Measurements from ENCODE around the gene HPSE.
"Not testable (repeated sequence)": the region's sequence is repeated elsewhere in the genome, so short reads cannot be mapped to it uniquely, and the experiment has no call there.

The HPSE gene

DNA sequence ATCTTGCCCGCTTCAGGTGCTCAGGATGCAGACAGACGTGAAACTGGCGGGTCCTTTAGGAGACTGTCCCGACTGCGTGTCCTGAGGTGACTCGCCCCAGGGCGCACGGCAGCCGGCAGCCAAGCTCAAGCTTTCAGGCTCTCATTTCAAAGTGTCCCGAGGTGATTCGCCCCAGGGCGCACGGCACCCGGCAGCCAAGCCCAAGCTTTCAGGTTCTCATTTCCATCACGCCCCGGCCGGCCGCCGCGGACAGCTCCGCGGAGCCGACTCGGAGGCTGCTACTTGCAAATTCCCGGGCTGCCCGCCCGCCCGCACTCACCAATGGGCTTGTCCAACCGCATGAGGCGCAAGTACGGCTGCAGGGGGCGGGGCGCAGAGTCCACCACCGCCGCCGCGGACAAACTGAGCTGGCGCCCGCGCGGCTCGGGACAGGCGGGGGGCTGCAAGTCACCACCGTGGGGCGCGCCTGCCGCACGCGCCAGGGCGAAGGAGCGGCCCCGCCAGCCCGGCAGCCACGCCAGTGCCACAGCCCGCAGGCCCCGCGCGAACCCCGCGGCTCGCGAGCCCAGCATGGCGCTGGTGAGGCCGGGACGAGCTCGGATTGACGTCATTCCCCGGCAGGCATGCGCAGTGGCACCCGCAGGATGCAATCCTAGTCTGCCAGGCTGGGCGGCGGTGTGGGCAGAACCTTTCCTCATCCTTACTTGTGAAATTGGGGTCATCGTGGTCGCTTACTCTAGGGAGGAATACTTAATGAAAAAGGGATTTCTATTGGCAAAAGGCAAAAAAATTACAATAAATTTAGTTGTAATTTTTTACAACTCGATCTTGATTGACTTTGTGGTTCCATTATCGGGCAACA lies 50.2 kb downstream of the HPSE start, which contains the start of gene COQ2:
TSS of gene COQ2 (minus strand) at position 606 of the 862 bp plus-strand sequence. CDS start at position 572, 34 bp downstream.
- peak; percentile 82 to 84 for DNase-seq (ENCODE audit: low read depth in 2 of 2)

DNA sequence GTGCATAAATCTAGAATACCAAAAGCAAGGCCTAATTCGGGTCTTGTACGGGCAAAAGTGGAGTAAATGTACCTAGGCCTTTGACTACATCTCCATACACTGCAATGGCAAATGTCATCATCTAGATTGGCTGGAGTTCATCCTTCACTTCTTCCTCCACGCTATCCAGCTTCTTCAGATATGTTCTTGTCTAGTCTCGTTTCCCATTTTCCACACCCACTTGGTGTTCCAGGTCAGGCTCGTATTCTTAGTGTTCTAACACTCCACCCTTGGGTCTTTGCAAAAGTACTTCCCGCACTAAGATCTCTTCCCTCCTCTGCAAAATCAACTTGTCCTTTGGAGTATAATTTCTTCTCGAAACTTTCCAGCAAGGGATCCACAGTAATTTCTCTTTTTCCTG lies 51.5 kb downstream of the HPSE start:
- DNase-seq (ENCODE audit: low read depth in 2 of 2) = no peak

DNA sequence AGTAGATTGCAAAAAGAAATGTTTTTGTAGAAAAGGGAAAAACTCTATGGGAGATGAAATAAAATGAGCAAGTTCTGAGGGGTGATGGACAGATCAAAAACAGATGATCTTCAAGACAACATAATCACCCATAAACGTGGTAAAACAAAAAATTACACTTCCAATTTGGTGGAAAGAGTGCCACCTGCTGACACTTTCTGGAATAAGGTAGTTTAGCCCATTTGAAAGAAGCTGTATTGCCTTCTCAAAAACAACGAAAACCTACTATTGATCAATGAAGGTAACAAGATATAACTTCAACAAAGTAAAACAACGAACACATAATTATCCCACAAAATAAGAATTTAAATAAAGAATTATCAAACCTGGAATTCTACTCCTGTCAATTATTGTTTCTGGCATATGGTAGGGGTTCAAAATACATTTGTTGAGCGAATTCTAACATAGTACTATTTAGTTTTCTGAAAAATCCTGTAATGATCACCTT lies 52.6 kb downstream of the HPSE start:
- peak; percentile 54 for DNase-seq (ENCODE audit: low read depth in 2 of 2)

DNA sequence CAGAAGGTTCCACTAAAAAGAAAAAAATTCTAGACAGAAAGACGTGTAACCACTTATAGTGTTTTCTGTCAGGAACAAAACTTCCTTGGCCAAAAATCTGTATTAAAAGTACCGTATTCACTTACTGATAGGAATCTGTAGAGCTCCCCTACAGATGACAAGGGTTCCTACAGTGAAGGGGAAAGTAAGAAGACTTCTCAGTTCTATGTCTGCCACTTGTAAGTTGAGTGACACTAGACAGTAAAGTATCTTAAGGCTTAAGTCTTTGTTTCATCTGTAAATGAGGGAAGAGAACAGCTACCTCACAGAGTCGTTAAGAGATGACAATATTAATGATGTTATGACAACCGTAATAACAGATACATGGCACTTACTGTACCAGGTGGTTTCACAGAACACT lies 53.3 kb downstream of the HPSE start:
- DNase-seq (ENCODE audit: low read depth in 2 of 2) = no peak

DNA sequence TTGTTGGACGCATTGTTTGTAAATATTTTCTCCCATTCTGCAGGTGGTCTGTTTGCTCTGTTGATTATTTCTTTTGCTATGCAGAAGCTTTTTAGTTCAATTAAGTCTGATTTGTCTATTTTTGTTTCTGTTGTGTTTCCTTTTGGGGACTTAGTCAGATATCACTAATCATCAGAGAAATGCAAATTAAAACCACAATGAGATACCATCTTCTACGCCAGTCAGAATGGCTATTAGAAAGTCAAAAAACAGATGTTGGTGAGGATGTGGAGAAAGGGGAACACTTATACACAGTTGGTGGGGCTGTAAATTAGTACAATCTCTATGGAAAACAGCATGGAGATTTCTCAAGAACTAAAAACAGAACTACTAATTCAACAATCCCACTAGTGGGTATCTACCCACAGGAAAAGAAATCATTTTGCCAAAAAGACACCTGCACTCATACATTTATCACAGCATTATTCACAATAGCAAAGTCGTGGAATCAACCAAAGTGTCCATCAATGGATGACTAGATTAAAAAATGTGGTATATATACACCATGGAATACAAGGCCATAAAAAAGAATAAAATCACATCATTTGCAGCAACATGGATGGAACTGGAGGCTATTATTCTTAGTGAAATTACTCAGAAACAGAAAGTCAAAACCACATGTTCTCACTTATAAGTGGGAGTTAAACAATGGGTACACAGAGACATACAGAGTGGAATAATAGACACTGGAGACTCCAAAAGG lies 58.2 kb downstream of the HPSE start:
- DNase-seq (ENCODE audit: low read depth in 2 of 2) = no peak

DNA sequence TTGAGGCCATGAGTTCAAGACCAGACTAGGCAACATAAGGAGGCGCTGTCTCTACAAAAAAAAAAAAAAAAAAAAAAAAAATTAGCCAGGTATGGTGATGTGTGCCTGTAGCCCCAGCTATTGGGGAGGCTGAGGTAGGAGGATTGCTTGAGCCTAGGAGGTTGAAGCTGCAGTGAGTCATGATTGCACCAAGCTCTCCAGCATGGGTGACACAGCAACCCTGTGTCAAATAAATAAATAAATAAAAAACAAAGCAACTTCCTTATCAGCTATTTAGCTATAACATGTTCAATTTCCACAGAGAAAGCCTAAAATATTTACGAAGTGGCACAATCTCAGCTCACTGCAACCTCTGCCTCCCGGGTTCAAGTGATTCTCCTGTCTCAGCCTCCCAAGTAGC lies 60.7 kb downstream of the HPSE start:
- DNase-seq (ENCODE audit: low read depth in 2 of 2) = not testable (repeated sequence)

DNA sequence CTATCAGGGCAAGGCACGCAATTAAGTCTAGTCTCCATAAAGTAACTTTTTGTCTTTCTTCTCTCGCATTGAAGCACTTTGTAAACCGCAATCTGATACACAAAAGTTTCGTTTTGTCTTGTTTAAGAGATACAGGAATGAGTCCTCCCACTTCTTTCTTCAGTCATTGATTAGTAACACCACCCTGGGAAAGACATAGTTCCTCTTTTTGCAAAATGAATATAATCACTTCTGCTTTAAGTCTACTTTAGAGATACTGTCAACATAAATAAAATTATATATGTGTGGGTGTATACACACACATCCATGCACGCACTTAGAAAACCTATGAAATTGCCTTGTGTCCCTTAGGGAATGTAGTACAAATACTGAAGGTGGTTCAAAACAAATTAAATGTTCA lies 61.7 kb downstream of the HPSE start:
- DNase-seq (ENCODE audit: low read depth in 2 of 2) = no peak

DNA sequence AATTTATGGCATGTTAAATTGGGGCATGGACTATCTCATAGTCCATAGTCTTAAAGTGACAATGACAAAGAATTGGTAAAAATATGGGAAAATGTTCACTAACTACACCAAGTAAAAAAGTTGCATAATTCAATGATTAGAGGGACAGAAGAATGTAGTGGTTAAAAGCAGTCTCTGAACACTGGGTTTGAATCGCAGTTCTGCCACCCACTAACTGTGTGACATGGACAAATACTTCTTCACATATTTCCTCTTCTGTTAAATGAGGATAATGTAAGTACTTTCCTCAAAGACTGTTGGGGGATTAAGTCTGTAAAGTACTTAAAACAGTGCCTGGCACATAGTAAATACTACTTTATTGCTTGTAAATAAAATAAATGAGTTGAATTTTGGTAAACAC lies 65.4 kb downstream of the HPSE start:
- no peak for DNase-seq (ENCODE audit: low read depth in 2 of 2)

DNA sequence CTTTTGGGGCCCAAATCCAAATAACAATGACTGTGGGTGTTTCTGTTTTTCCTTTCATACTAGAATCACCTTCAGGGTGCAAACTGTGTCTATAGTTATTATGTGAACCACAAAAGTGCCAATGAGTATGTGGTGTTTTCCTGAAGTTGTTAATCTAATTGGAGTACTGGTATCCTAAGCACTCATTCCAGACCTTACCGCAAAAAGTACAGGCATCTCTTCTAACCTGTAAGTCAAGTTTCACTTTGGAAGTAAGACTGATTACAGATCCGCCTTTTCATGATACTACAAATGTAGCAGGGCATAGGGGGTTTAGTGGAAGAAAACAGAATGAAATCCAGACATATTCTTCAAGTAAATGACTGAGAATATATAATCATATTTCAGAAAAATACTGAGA lies 66.2 kb downstream of the HPSE start:
- DNase-seq (ENCODE audit: low read depth in 2 of 2) = no peak

DNA sequence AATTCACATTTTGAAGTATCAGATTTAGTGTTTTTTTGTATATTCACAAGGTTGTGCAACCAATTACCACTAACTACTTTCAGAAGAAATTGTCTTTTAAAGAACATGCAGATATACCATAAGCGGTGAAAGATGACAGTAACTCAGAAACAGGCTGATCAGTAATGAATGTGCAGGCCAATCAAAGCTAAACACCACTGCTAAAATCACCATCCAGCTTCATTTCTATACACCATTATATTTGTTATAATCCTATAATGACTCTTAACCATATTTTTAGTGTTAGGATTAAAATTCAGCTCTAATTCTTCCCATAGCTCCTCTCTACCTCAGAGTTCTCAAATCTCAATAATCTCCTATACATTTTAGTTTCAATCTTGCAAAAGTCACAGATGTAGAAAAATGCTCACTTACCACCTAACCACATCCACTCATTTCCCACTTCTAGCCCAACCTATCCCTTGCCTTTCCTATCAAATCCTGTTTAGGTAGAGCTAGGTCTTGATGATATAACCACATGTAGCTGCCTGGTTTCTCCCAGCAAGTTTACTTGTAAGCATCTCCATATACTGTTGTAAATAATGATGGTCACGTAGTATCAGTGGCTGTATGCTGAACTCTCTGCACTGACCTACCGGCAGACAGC lies 66.7 kb downstream of the HPSE start:
- DNase-seq (ENCODE audit: low read depth in 2 of 2) = no peak

DNA sequence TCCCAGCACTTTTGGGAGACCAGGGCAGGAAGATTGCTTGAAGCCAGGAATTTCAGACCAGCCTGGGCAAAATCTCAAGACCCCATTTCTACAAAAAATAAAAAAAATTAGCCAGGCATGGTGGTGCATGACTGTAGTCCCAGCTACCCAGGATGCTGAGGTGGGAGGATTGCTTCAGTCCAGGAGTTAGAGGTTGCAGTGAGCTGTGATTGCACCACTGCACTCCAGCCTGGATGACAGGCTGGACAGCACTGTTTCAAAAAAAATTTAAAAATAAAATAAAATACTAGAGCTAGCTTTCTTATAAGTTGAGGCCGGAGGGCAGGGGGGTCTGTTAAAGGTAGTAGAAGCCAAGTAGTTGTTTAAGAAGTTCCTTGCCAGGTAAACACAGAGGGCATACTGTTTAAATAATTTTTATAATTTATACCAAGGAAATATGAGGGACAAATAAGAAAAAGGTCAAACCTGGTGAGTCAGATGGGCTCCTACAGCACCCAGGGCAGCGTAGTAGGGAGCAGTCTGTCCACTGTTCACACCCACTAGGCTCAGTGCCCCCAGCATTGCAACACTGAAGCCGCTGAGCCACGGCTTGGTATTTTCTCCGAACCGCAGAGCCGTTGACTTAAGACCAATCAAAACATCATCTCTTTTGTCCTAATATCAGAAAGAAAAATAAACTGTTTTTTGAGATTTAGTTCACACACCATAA lies 67.4 kb downstream of the HPSE start:
- DNase-seq (ENCODE audit: low read depth in 2 of 2) = no peak

DNA sequence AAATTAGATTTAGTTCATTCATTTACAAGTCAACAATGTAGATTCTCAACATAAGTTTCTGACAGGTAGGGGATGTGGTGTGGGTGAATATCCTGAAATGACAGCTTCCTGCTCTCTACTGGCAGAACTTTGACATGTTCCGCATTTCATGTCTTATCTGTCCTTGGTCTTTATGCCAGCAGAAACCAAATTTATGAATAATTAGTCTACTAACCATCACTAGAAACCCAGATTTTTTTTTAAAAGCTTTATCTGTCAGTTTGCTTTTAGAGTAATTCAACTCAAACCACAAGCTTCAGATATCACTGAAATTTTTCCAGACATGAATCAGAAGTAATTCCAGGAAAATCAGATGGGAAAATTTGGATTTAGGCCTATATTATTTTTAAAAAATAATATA lies 68.0 kb downstream of the HPSE start:
- DNase-seq (ENCODE audit: low read depth in 2 of 2) = no peak

DNA sequence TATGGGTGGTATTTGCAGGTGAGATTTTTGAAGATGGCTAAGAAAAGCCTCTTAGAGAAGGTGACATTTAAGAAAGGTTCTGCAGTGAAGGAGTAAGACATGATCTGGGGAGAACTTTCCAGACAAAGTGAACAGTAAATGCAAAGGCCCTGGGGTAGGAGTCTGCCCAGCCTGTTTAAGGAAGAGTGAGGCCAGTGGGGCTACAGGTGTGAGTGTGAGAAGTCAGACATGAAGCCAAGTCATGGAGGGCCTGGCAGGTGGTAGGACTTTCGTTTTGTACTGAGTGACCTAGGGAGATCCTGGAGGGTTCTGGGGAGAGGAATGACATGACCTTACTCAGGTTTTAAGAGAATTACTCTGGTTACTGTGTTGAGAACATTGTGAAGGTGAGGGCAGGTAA lies 71.5 kb downstream of the HPSE start:
- no peak for DNase-seq (ENCODE audit: low read depth in 2 of 2)

DNA sequence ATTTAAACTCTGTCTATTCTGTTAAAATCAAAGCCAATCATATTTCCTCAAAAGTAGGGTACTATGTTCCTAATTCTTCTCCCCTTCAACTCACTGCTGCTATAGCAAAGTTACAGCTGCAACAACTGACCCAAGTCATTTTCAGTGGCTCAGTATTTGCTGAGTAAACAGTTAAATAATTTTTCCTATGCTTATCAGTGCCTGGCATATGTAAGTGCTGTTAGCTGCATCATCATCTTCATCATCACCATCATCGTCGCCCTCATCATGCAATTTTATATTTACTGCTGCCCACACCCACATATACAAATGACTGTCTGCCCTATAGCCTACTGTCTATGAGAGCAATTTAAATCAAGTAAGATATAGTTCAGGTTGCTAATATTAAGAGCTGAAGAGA lies 72.0 kb downstream of the HPSE start:
- no peak for DNase-seq (ENCODE audit: low read depth in 2 of 2)

DNA sequence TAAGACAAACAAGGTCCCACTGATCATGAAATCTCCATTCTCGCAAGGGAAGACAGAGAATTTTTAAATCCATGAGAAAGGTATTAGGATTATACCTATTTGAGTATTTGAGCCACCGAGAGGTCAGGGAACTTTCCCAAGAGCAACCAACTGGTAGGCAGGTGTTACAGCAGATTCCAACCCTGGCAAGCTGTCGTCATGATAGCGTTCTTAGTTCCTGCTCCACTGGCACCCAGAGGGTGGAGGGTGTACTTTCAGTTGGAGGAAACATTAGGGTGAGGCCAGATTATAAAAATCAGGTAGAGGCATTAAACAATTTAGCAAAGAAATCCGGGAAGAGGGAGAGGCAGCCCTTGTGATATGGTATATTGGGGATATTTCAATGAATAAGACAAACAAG lies 73.3 kb downstream of the HPSE start:
- no peak for DNase-seq (ENCODE audit: low read depth in 2 of 2)

DNA sequence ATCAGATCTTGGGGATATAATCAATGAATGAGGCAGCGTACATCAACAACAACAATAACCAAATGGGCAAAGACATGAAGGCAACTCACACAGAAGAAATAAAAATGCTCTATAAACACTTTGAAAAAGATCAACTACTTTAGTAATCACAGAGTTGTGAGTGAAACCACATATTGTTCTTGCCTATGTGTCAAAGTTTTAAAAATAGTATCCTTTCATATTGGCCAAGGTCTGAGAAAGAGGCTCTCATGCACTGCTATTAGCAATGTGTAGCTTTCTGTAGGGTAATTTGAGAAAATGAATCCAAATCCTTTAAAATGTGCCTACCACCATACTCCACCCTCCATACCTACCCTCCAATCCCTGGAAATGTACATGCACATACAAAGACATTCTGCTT lies 75.1 kb downstream of the HPSE start:
- DNase-seq (ENCODE audit: low read depth in 2 of 2) = no peak

DNA sequence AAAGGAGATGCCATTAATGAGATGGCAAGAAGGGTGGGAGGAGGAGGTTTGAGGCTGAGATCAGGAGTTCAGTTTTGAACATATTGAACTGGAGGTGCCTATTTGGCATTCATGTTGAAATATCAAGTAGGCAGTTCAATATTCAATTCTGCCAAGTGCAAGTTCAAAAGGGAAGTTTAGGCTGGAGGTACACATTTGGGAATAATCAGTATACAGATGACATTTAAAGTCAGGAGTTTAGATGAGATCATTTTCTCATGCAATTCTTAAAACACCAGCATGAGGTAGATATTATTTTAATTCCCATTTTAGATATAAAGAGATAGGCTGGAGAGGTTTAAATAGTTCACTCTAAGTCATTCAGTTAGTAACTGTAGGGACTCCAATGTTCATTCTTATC lies 76.2 kb downstream of the HPSE start:
- no peak for DNase-seq (ENCODE audit: low read depth in 2 of 2)

DNA sequence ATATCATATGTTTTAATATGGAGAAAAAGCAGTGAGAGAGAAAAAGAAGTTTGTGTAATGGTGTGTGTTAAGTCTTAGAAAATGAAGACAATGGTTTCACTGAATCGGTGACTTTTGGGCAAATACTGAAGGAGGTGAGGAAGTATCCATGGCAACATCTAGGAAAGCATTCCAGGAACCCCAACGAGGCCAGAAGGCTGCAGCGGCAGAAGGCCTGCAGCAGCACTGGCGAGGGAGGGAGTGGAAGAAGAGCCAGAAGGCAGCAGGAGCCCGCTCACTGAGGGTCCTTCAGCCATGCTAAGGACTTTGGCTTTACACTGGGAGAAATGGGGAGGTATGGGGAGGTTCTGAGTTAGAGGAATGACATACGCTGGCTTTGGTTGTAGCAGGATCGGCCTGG lies 76.8 kb downstream of the HPSE start:
- DNase-seq (ENCODE audit: low read depth in 2 of 2) = no peak

DNA sequence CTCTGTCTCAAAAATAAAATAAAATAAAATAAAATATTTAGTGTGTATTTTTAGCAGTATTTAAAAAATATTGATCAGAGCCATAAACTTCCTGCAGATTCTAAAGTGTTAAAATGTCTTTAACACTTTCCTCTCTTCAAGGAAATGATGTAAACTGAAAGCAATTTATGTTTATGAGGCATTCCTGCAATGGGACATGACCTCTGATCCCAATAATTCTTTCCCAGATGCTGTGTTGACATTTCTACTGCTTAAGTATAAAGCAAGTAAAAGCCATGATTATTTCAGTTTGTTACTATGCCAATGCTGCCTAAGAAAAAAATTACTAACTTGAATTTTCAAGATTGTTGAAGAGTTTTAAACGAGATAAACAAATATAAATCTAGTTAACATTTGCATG lies 79.1 kb downstream of the HPSE start:
- peak; percentile 90 to 92 for DNase-seq (ENCODE audit: low read depth in 2 of 2)

DNA sequence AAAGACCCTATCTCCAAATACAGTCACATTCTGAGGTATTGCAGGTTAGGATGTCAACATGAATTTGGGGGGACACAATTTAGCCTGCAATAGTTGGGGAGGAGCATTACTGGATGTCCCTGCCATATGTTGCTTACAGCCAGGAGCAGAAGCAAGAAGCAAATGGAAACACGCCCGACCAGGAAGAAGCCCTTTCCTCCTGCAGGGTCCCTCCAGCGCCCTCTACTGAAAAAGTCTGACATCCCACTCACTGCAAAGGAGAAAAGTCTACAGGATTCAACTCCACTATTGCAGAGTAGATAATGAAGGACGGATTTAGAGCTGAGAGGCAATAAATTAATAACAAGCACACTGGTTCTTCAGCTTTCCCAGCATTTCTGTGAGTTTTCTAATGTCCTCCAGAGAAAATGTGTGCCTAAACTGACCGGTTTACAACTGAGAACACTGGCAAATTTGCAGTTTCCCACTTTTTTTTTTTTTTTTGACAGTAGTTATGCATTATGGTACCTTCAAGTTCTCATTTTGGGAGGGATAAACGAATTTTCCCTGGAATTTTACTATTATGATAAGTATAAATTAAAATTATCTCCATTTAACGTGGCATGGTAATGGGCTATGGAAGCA lies 81.8 kb downstream of the HPSE start:
- peak; percentile 48 to 55 for DNase-seq (ENCODE audit: low read depth in 2 of 2)

DNA sequence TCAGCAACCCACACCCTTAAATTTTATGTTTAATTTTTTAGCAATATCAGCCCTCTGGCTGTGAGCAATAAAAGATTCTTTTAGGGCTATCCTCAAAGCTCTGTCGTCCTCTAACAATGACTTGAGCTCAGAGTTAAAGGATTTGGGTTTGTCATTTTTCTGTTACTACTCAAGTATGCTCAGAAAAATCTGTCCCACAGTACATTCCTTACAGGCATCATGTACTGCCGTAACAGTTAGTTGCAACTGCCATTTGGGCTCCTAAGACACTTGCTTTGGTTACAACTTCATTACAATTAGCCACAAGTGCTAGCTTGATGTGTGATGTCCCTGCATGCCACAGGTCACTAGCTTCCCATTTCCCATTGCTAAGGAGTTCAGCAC lies 83.2 kb downstream of the HPSE start:
- no peak for DNase-seq (ENCODE audit: low read depth in 2 of 2)
